Breast epithelium (tissue), 4 donors: ENCODE measurements around the gene L3MBTL2. TPM values are rescaled to one million over a fixed set of nuclear protein-coding genes. Genes with fewer than 3 reads are reported as not detected.
A peak's percentile ranks its signal among the peaks of the same experiment; 100 is the strongest.

Experiments
- DNase-seq, 2 donors: peaks; one replicate each; pipeline ENCODE4 v3.0.0-alpha.2; 2019; ENCODE audit warnings: low spot score in 2 of 2
- H3K27ac ChIP-seq, 2 donors: fragments of 200-600 bp; sonication (generic) in 1 of 2; one replicate each; pipeline ENCODE4 v1.5.1; 2016 to 2019; ENCODE audit warnings: mild to moderate bottlenecking in 1 of 2
- H3K27me3 ChIP-seq, 2 donors: fragments of 200-600 bp; sonication (generic) in 1 of 2; one replicate each; pipeline versions ENCODE4 v1.5.1 to v1.6.0; 2017 to 2019; ENCODE audit warnings: control low read depth in 1 of 2, mild to moderate bottlenecking in 1 of 2
- H3K36me3 ChIP-seq: fragments of 200-600 bp; one replicate; pipeline ENCODE4 v1.5.1; 2019
- H3K4me1 ChIP-seq, 2 donors: fragments of 200-600 bp; sonication (generic); one replicate each; pipeline ENCODE4 v1.5.1; 2016 to 2019; ENCODE audit warnings: control low read depth in 1 of 2
- H3K4me3 ChIP-seq, 3 donors: fragments of 200-600 bp; sonication (generic); 1 replicate in 2 of 3; 2 replicates in 1 of 3; pipeline ENCODE4 v1.5.1; 2016 to 2019; ENCODE audit warnings: mild to moderate bottlenecking in 3 of 3, moderate library complexity in 2 of 3
- H3K9me3 ChIP-seq, 2 donors: fragments of 200-600 bp; sonication (generic) in 1 of 2; one replicate each; pipeline ENCODE4 v1.5.1; 2016 to 2019; ENCODE audit warnings: control low read depth in 1 of 2
- CTCF ChIP-seq, 3 donors: fragments of 450-650 bp; IDR thresholded peaks; one replicate each; pipeline ENCODE4 v1.5.1; 2016 to 2017; ENCODE audit warnings: antibody characterized with exemption in 3 of 3, mild to moderate bottlenecking in 3 of 3, moderate library complexity in 3 of 3
- POLR2A ChIP-seq: fragments of 450-650 bp; IDR thresholded peaks from one replicate; pipeline ENCODE4 v1.6.1; 2016; ENCODE audit warnings: antibody characterized with exemption, mild to moderate bottlenecking, moderate library complexity
- POLR2AphosphoS5 ChIP-seq, 3 donors: sonication (generic); formaldehyde crosslinking; IDR thresholded peaks; one replicate each; pipeline ENCODE4 v1.6.1; 2017; ENCODE audit warnings: antibody characterized with exemption in 3 of 3
- intact Hi-C: fragments of 100-400 bp; cut with DNase I; formaldehyde crosslinking; loops from one replicate; pipeline ENCODE4 v1.15.1; 2023; ENCODE audit warnings: low total_unique reads
- total RNA-seq, 3 donors: library from RNA; depleted of rRNA; stranded (reverse); fragments of >200 nt; gene quantifications; one replicate each; pipeline ENCODE4 v1.1.0, GENCODE V29; 2016

L3MBTL2 gene
- total RNA-seq, 3 donors from 2014 or later = 13.1 to 22.5 (median 17.0) TPM

GRCh38 chr22:41249442-41249841, 44.3 kb downstream of the L3MBTL2 start:
- Histone ChIP-seq H3K36me3 (no peaks in the 10 kb centered on the region), H3K4me3 (no peak overlapping the region), H3K4me1 (no peaks in the 10 kb centered on the region), H3K9me3 (no peaks in the 10 kb centered on the region), H3K27me3 (no peaks in the 10 kb centered on the region), H3K27ac (no peak overlapping the region)
- TF ChIP-seq POLR2A = no peak
- no peak for TF ChIP-seq CTCF (IDR thresholded peaks at IDR 0.05)
- no peak for TF ChIP-seq POLR2AphosphoS5 (IDR thresholded peaks at IDR 0.05)
- DNase-seq = no peak
- intact Hi-C loops = no loop called here

GRCh38 chr22:41250127-41250526, 45.0 kb downstream of the L3MBTL2 start:
- H3K9me3 ChIP-seq = no peaks in the 10 kb centered on the region
- H3K4me1 ChIP-seq = no peaks in the 10 kb centered on the region
- DNase-seq = no peak
- H3K27ac ChIP-seq = no peak overlapping the region
- TF ChIP-seq CTCF (IDR thresholded peaks at IDR 0.05) (no peak), POLR2AphosphoS5 (IDR thresholded peaks at IDR 0.05) (no peak), POLR2A (no peak)
- intact Hi-C loops = no loop called here
- H3K4me3 ChIP-seq = no peak overlapping the region
- H3K27me3 ChIP-seq = no peaks in the 10 kb centered on the region
- no peaks in the 10 kb centered on the region for H3K36me3 ChIP-seq

GRCh38 chr22:41252365-41252764, 47.3 kb downstream of the L3MBTL2 start:
- Histone ChIP-seq H3K4me1 (no peaks in the 10 kb centered on the region), H3K27me3 (no peaks in the 10 kb centered on the region), H3K9me3 (no peaks in the 10 kb centered on the region), H3K36me3 (no peaks in the 10 kb centered on the region), H3K4me3 (no peak overlapping the region), H3K27ac (no peak overlapping the region)
- intact Hi-C loops = no loop called here
- TF ChIP-seq POLR2A (no peak), POLR2AphosphoS5 (IDR thresholded peaks at IDR 0.05) (no peak), CTCF (IDR thresholded peaks at IDR 0.05) (no peak)
- no peak for DNase-seq

GRCh38 chr22:41254230-41254629, 49.1 kb downstream of the L3MBTL2 start:
- Histone ChIP-seq H3K27ac (no peak overlapping the region), H3K4me3 (no peak overlapping the region), H3K27me3 (no peaks in the 10 kb centered on the region), H3K9me3 (no peaks in the 10 kb centered on the region), H3K36me3 (no peaks in the 10 kb centered on the region), H3K4me1 (no peaks in the 10 kb centered on the region)
- no peak for DNase-seq
- TF ChIP-seq CTCF (IDR thresholded peaks at IDR 0.05) = no peak
- TF ChIP-seq POLR2A = no peak
- no peak for TF ChIP-seq POLR2AphosphoS5 (IDR thresholded peaks at IDR 0.05)
- intact Hi-C loops = no loop called here

GRCh38 chr22:41256254-41257253, 51.4 kb downstream of the L3MBTL2 start:
- DNase-seq = peak; percentile 41 to 61
- Histone ChIP-seq H3K9me3 (no peaks in the 10 kb centered on the region), H3K4me1 (no peaks in the 10 kb centered on the region), H3K27ac (peak overlapping the region; percentile 45 to 63), H3K27me3 (no peaks in the 10 kb centered on the region), H3K4me3 (no peak overlapping the region), H3K36me3 (no peaks in the 10 kb centered on the region)
- intact Hi-C loops = no loop called here
- TF ChIP-seq POLR2AphosphoS5 (IDR thresholded peaks at IDR 0.05) (no peak), POLR2A (no peak), CTCF (IDR thresholded peaks at IDR 0.05) (peak in 1 of 3 donors; percentile 33)
